ENCODE results near the gene CDH13.

The CDH13 gene

DNA sequence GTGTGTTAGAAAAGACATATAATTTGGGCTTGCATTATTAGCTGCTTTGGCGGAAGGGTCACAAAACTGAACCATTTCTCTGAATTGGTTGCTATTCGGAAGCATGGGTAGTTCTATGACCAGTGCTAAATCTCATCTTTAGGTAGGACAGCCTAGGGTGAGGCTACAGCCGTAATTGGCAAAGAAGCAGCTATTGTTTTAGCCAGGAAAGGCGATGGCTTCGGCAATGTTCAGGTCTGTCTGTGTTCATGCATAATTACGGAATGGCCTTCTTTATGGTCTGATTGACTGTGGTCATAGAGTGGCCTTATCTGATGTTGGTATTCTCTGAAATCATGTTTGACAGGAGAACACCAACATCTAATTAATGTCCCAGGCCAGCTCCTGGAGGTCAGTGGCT, 812.6 kb downstream of the CDH13 start:
- no peak for DNase-seq (ENCODE audit: low read depth)

DNA sequence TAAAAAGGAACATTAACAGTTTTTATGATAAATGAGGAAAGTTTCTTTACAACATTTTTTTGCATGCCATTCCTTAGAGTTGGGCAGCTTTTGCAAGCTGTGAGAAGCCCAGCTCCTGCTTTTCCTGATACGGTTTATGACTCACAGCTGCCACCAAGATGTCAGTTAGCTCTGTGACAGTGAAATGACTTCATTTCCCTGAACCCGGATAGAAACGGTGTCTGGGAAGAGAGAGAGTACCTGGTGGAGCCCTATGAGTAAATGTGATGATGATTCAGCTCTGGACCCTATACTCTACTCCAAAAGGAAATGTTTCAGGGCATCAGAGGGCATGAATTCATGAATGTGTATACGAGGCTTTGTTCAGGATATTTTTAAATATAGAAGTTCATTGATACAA, 814.7 kb downstream of the CDH13 start:
- no peak for DNase-seq (ENCODE audit: low read depth)

DNA sequence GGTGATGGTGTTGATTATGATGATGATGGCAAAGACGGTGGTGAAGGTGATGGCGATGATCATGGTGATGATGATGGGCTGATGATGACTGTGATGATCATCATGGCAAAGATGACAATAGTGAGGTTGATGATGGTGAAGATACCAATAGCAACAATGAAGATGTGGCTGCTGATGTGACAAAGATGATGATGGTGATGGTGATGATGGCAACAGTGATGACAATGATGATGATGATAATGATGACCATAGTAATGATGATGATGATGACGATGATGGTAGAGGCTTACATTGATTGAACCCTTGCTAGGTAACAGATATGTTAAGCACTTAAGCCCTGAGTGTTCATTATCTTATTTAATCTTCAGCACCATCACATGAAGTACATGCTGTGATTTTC, 817.2 kb downstream of the CDH13 start:
- DNase-seq (ENCODE audit: low read depth): no peak

DNA sequence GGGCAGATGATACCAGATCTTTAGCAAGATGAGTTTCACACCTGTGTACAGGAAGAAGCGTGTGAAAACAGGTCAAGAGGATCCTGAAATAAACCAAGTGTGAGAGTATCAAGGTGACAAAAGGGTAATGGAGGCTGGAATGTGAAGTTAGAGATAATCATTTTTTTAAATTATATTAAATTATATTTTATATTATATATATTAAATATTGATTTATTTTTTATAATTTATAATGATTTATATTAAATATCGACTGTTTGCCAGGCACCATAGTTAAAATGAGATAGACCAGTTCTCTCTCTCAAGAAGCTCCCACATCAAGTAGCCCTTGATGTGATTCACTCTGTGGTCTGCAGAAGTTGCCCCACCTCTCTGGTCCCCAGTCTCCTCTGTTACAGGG, 820.8 kb downstream of the CDH13 start:
- no peak for DNase-seq (ENCODE audit: low read depth)

DNA sequence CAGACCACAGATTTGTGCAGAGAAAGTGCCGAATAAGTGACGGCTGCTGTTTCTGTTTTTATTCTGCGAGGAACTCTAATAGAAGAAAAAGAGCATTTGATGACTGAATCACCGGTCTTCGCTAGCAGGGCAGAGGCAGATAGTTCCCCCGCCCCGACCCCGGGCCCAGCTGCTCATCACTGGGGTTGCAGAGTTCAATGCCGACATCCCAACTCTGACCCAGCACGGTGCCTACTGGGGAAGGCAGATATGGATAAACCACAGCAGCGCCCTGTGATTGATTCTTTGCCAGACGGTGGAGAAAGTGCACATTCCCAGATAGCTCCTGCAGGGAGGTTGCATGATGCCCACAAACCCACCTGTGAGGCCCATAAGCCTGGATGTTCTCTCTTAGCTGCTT, 823.1 kb downstream of the CDH13 start:
- DNase-seq (ENCODE audit: low read depth): no peak

DNA sequence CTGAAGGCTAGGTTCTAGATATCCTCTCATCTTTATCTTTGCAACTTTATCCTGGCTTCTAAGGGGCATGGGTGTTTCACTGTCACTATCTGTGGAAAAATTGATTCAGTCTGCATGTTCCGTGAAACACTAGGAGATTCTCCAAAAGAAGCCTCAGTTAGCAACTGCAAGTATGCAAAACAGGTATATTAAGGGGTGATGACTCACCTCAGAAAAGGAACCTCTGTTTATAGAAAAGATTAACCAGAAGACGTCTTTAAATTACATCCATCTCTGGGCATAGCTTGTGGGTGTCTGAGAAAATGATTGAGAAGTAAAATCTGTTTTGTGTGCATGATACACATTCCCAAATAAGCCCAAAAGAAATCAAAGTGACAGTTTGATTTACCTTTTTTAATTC, 827.2 kb downstream of the CDH13 start:
- DNase-seq (ENCODE audit: low read depth): no peak

DNA sequence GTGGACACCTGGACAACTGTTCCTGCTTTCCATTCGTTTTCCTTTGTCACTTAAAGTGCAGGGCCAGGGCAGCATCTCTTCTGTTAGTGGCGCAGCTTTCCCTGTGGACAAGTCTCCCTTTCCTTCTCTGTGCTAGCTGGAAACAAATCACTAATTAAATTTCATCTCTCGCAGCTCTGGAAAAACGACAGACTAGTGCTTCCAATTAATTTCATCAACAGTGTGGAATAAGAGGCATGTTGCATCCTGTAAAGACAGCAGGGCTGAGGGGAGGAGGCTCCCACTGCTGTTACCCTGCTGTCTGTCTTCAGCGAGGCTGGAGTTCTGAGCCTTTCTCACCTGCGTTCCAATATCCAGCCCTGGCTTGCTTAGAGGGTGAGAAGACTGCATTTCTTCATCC, 828.9 kb downstream of the CDH13 start:
- no peak for DNase-seq (ENCODE audit: low read depth)

DNA sequence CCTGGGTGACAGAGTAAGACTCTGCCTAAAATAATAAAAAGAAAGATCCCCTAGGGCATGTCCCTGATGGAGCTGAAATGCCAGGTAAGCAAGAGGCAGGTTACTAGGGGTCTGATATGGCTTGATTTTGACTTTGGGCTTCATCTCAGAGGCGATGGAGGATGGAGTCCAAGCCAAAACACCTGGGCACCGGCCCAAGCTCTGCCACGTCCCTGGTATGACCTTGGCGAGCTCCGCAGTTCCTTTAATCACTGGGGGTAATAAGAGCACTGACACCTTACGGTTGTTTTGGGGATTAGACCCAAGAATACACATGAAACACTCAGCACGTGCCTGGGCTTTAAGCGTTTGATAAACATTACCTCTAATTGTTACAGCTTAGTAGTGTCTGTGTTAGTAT, 830.2 kb downstream of the CDH13 start:
- no peak for DNase-seq (ENCODE audit: low read depth)

DNA sequence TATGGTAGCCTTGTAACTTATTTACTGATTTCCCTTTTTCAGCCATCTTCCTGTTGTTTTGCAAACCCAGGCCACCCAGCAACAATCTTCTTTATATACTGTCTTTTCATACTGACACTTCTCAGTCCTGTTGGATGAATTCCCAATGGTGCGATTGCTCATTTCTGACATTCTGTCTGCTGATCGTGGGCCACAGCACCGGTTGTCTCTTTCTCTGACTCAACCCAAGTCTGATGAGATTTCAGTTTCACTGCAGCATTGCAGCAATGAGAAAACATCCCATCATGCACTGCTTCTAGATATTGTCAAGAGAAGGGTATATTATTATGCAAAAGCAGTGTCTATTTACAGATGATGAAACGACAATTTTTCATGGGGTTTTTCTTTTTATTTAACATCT, 831.8 kb downstream of the CDH13 start:
- DNase-seq (ENCODE audit: low read depth): no peak

DNA sequence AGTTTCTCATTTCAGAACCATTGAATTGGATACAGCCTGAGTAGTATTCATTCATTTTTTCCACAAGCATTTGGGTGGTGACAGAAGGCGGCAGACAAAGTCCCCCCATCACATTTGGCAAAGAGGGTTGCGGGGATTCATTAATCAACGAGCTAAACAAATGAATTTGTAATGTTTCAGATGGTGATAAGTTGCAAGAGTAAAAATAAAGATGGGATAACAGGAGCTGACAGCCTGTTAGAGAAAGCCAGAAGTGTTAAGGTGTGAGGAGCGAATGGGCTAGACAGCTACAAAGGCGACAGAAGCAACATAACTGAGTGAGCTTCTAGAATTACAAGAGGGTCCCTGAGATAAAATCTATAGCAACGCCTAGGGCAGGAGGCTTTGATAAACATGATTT, 838.2 kb downstream of the CDH13 start:
- DNase-seq (ENCODE audit: low read depth): no peak

DNA sequence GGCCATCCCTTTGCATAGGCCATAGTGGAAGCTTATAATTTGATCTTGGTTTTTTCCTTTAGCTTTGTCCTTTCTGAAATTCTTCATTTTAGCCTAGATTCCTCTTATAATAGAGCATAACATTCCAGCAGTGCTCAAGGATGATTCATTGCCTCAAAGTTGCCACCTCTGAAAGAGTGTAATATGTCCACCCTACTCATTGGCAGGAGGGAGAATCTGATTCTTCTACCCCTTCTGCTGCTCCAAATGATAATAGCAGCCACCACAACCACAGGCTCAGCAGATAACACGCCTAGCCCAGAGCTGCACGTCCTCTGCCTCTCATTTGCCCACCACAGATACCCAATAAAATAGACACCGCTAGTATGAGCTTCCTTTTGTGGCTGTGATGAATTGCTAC, 843.6 kb downstream of the CDH13 start:
- DNase-seq (ENCODE audit: low read depth): no peak

DNA sequence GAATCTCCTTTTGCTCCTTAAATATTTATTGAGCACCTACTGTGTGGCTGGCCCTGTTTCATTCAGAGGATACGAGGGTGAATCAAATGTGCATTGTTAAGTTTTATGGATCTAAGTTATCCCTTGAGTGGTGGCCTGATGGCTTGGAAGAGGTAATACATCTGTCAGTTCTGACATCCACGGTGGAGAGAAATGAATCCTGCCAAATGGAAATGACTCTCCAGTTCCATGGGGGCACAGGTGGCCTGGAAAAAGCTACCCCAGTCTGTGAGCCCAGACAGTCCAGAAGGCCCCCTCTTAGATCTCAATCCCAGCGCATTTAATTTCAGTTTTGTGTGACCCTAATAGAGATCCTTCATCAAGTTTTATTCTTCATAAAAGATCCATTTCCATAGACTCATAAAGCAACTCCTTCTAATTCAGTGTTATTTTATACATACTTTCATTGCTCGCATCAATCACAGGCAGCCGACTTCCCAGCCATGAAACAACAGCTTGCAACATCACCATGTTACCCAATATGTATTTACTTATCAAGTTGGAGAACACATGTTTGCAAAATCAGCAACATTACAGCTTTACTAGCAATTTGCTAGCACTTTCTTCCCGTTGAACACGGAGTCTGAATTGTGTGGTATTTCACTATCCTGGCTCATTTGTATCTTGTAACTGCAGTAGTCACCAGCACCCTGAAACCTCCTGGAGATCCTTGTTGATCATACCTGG, 846.2 kb downstream of the CDH13 start:
- DNase-seq (ENCODE audit: low read depth): no peak

DNA sequence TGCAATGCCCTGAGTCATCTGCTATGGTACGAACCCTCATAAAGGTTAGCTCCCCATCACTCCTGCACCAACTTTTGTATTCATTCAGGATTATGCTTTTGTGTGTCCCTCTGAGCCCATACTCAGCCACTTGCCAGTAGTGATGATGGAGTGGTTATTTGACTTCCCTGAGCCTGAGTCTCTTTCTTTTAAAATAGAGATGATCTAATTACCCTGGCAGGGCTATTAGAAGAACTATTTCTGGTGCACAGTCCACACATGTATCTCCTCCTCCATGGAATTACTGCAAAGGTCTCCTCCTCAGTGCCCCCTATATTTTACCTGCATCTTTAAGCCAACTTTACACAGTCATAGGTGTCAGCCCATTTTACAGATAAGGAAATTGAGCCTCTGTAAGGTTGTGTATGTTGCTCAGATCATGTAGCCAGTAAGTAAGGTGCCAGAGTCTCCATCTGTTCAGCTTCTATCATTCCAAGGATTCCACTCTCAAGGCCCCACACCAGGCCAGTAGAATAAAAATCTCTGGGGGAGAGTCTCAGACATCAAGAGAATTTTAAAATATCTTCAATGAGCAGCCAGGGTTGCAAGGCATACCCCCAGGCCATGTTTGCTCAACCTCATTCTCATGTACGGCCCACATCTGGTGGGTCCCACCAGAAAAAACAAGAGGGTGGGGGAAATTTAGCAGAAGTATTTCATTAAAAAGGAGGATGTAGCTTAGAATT, 847.3 kb downstream of the CDH13 start:
- DNase-seq (ENCODE audit: low read depth): no peak

DNA sequence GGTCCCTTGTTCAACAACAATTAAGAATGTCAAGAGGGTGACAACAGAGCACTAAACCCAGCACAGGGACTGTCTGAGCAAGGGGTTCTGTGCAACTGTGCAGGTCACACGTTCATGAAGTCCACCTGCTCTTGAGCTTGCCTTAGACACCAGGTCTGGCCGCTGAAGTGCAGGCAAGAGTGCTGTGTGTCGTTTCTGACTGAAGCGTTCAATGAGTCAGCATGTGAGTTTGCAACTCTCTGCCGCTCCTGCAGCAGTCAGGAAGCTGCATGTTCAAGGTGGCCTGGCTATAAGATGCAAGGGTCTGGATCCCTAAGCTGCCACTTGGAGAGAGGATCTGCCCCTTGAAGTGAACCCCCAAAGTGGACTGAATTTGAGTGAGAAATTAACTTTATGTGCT, 848.3 kb downstream of the CDH13 start:
- DNase-seq (ENCODE audit: low read depth): no peak

DNA sequence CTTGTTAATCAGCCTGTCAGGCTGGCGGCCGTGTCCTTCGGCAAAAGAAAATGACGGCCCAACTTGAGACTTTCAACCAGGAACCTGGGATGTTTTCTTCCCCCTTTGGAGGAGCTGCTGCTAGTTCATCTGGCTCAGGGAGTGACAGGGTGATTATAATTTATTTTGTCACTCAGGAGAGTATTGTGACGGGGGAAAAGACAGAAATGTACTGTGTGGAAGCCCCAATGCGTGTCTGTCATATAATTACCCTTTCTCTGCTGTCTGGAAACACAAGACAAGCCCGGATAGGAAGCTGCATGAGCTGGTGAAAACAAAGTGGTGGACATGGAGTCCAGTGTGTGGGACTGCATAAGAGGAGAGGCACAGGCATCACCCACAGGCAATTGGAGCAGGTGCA, 854.8 kb downstream of the CDH13 start:
- DNase-seq (ENCODE audit: low read depth): no peak

DNA sequence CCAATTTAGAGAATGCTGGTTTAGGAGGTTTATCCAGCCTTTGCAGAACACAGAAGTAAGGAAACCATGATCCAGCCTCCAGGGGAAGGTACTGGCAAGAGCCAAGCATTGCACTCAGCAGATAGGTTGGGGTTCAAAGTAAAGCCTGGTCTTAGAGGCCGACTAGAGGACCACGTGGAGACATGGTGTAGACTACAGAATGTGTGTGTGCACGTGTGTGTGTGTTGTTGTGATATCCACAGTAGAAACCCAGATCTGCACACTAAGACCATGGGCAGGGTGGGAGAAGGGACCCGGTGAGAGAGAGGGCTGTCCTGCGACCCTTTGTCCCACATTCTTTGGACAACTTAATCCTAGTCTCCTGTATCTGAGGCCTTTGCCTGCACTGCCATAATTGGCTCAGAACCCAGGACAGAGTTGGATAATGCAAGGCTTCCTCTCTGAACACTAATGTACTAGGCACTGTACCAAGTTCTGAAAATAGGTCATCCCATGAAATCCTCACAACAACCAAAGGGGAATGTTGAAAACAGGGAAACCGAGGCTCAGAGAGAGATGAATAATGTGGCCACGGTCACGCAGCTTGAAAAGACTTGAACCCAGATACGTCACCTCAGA, 855.9 kb downstream of the CDH13 start:
- no peak for DNase-seq (ENCODE audit: low read depth)

DNA sequence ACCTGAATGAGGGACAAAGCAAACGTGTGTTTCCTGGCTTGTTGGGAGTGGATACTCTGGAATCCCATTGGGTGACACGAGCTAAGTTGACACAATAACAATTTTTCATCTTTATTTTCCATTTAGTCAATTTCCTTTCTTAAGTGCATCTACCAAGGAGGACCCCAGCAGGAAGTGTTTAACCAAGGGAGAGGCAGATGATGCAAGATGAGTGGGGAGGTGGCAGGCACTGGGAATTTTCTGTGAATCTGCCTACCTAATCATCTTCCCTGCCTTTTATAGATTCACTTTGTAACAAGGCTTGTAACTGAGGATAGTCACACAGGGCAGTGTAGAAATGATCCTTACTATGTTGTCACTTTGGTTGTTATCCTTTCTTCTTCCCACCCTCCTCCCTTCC, 863.3 kb downstream of the CDH13 start:
- no peak for DNase-seq (ENCODE audit: low read depth)

DNA sequence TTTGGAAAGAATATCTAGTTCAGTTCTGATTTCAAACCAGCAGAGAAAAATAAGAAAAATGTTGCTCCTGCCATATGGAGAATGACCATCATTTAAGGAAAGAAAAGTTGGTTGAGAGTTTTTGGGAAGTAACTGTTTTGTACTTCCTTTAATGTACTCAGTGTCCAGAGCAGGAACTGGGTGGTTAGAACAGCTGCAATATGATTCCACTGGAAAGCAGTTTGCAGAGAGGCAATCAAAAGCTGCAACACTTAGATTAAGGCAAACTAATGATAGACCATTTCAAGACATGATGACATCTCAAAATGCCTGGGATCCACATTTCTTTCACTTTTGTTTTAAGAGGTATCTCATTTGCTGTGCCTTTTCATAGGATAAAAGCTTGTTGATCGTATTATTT, 867.7 kb downstream of the CDH13 start:
- DNase-seq (ENCODE audit: low read depth): no peak

DNA sequence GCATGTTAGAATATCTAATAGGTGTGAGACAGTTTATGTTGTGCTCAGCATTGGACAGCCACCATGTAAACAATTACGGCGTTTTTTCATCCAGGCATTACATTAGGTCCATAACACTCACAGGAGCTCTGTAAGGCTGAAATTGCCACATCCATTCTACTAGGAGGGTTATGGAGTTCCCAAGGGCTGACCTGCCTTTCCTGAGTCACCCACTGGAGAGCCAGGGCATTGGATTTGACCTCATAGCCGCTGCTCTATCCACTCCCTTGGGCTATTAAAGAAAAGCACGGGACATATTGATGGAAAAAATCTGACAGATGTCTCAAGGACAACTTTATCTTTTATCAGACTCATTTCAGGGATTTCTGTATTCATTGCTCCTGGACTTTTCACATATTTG, 874.7 kb downstream of the CDH13 start:
- no peak for DNase-seq (ENCODE audit: low read depth)

DNA sequence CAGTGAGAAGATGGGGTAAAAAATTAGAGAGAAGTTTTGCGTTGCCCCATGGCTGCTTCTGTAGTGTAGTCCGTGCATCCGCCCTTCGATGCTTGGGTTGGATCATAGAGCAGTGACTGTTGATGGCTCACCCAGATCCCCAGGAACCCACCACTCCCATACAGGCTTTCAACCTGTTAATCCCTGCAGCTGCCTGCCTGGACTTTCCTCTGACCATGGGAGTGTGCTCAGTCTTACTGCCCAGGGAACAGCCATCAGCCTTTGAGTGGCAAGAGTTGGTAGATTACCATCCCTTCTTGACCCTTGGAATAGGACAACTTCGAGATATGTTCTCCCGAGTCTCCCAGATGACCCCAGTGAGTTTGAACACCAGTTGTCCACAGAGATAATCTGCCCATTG, 881.5 kb downstream of the CDH13 start:
- no peak for DNase-seq (ENCODE audit: low read depth)

DNA sequence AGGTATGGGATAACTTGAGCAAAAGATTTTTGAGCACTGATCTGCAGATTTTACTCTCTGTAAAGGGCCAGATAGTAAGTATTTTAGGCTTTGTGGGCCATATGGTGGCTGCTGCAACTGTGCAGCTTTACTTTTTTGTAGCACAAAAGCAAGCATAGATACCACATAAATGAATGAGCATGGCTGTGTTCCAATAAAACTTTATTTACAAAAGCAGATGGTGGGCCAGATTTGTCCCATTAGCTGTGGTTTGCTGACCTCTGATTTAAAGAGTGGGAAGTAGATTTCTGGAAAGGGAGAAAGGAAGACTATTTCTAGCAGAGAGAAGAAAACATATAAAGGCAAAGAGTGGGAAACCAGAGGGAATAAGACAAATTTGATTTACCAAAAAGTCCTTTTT, 882.5 kb downstream of the CDH13 start:
- no peak for DNase-seq (ENCODE audit: low read depth)

DNA sequence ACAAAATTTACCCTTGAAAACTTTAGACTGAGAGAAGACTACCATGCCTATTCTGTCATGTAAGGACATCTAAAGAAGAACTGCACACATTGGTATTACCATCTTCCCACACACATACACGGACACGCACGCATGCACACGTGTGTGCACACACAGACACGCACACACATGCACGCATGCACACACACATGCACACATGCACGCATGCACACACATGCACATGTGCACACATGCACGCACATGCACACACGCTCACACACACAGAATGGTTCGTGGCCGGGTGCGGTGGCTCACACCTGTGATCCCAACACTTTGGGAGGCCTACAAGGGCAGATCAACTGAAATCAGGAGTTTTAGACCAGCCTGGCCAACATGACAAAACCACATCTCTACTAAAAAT, 884.1 kb downstream of the CDH13 start:
- DNase-seq (ENCODE audit: low read depth): no peak

DNA sequence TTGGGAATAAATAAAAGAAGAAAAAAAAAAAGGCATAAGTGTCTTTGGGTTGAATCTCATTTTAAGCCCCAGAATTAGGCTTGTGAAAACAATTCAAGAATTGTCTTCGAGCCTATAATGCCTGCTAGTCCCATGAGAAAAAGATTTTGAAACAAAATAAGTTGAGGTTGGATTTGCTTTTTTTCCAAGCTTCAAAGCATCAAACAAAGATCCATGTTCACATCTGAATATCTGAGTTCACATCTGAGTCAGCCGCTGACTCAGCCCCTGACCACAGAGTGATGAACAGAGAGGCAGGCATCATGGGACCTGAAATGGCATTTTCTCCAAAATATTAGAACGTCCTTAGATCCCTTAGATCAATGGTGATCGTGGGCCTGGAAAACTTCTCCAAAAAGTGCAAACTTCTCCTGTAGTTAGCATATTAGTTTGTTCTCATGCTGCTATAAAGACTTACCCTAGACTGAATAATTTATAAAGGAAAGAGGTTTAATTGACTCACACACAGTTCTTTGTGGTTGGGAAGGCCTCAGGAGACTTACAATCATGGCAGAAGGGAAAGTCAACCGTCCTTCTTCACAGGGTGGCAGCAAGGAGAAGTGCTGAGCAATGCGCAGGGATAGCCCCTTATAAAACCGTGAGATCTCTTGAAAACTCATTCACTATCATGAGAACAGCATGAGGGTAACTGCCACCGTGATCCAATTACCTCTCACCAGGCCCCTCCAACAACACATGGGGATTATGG, 886.4 kb downstream of the CDH13 start:
- DNase-seq (ENCODE audit: low read depth): no peak

All from stimulated activated CD8-positive, alpha-beta memory T cell treated with anti-CD3 and anti-CD28 coated beads, Interleukin-12 subunit alpha, Interleukin-12 subunit beta, amount 100 ng/mL, for 4 hours (primary cell).